GM21381 (cell line): Measurements from ENCODE around the gene SLC10A7.

Experiments used
- ATAC-seq: cut with Tn5 transposase; IDR thresholded peaks from one replicate; pipeline ENCODE4 v1.9.1; 2021; ENCODE audit warnings: mild to moderate bottlenecking, moderate library complexity; ENCODE audit not compliant: unreplicated experiment

SLC10A7 gene

GRCh38 chr4:146224326-146224966 is 297.3 kb downstream of the SLC10A7 start:
- no peak for ATAC-seq

- ATAC-seq = no peak
Observed at GRCh38 chr4:146222313-146222712, 299.4 kb downstream of the SLC10A7 start.

- ATAC-seq = no peak
Observed at GRCh38 chr4:146214238-146214637, 307.5 kb downstream of the SLC10A7 start, which contains the start of gene REELD1. TSS of gene REELD1 (plus strand) at chr4:146214538. CDS start at chr4:146216953, 2,415 bp downstream.

- no peak for ATAC-seq
Observed at GRCh38 chr4:146212781-146213180, 309.0 kb downstream of the SLC10A7 start.

- no peak for ATAC-seq
Observed at GRCh38 chr4:146211440-146211839, 310.3 kb downstream of the SLC10A7 start.

GRCh38 chr4:146210890-146211289 is 310.9 kb downstream of the SLC10A7 start:
- no peak for ATAC-seq

GRCh38 chr4:146207410-146207809 is 314.3 kb downstream of the SLC10A7 start:
- ATAC-seq = no peak
